IPS DF 19.7 (cell line): Measurements from ENCODE around the gene THAP11.
A peak's percentile ranks its signal among the peaks of the same experiment; 100 is the strongest.
"Not testable (repeated sequence)": the region's sequence is repeated elsewhere in the genome, so short reads cannot be mapped to it uniquely, and the experiment has no call there.

ENCODE experiments used
- DNase-seq: peaks from one replicate; pipeline ENCODE4 v3.0.0-alpha.2; 2013; ENCODE audit warnings: low read depth, low spot score

THAP11 gene

GRCh38 chr16:67834242-67834614 is 7.9 kb upstream of the THAP11 start:
- no peak for DNase-seq

- not testable (repeated sequence) for DNase-seq
These were observed 4.9 kb upstream of the THAP11 start for GRCh38 chr16:67837190-67837589.

GRCh38 chr16:67837811-67838210 is 4.3 kb upstream of the THAP11 start:
- no peak for DNase-seq

- DNase-seq = no peak
These were observed 813 bp upstream of the THAP11 start for GRCh38 chr16:67841198-67841815.

GRCh38 chr16:67842509-67843342 is 606 bp downstream of the THAP11 start:
- DNase-seq = no peak

GRCh38 chr16:67843343-67843765 is 1.2 kb downstream of the THAP11 start:
- no peak for DNase-seq

GRCh38 chr16:67844497-67844896 is 2.4 kb downstream of the THAP11 start:
- no peak for DNase-seq

- no peak for DNase-seq
These were observed 3.4 kb downstream of the THAP11 start for GRCh38 chr16:67845291-67846062.

- DNase-seq = no peak
These were observed 3.9 kb downstream of the THAP11 start for GRCh38 chr16:67846063-67846319.

GRCh38 chr16:67846320-67847063 is 4.4 kb downstream of the THAP11 start, which contains the start of gene NUTF2:
Gene NUTF2, plus strand, starts transcription at chr16:67846933. Its CDS starts 18,198 bp downstream, at chr16:67865131.
- peak; percentile 94 for DNase-seq

- no peak for DNase-seq
These were observed 5.1 kb downstream of the THAP11 start, which contains the start of gene CENPT for GRCh38 chr16:67847064-67847861. Gene CENPT, minus strand, starts transcription at chr16:67847693. Its CDS starts 13,834 bp downstream, at chr16:67833859.

GRCh38 chr16:67848118-67848517 is 6.0 kb downstream of the THAP11 start:
- DNase-seq = no peak

GRCh38 chr16:67853670-67854069 is 11.6 kb downstream of the THAP11 start:
- no peak for DNase-seq

GRCh38 chr16:67855789-67856188 is 13.7 kb downstream of the THAP11 start:
- no peak for DNase-seq

- DNase-seq = no peak
These were observed 14.9 kb downstream of the THAP11 start for GRCh38 chr16:67856927-67857546.

GRCh38 chr16:67857547-67858233 is 15.6 kb downstream of the THAP11 start:
- no peak for DNase-seq

- DNase-seq = no peak
These were observed 16.4 kb downstream of the THAP11 start for GRCh38 chr16:67858500-67858899.

GRCh38 chr16:67860589-67861398 is 18.7 kb downstream of the THAP11 start:
- no peak for DNase-seq

- DNase-seq = no peak
These were observed 19.8 kb downstream of the THAP11 start for GRCh38 chr16:67861877-67862276.
